Right cardiac atrium (tissue), 5 donors: ENCODE data around the gene ZMYM2. TPM values are rescaled to one million over a fixed set of nuclear protein-coding genes. Genes with fewer than 3 reads are reported as not detected.

ENCODE experiments used
- ATAC-seq, 2 donors: fragments of 200-7000 bp; cut with Tn5 transposase; one replicate each; pipeline versions ENCODE4 v1.8.0 to v1.9.1; 2020; ENCODE audit warnings: moderate library complexity in 2 of 2, mild to moderate bottlenecking in 1 of 2
- DNase-seq, 3 donors: peaks; one replicate each; pipeline ENCODE4 v3.0.0-alpha.2; 2020
- H3K27ac ChIP-seq: one replicate; pipeline ENCODE4 v1.5.1; 2013; ENCODE audit warnings: mild to moderate bottlenecking, low read length, control low read depth, moderate library complexity
- H3K27me3 ChIP-seq: one replicate; pipeline ENCODE4 v1.6.1; 2013; ENCODE audit not compliant: control insufficient read depth, insufficient read depth
- H3K4me1 ChIP-seq: one replicate; pipeline ENCODE4 v1.6.1; 2013; ENCODE audit warnings: low read length; ENCODE audit not compliant: control insufficient read depth, insufficient read depth
- H3K4me3 ChIP-seq: one replicate; pipeline ENCODE4 v1.5.1; 2013; ENCODE audit warnings: low read length, control low read depth
- H3K9me3 ChIP-seq: one replicate; pipeline ENCODE4 v1.6.1; 2013; ENCODE audit warnings: low read length; ENCODE audit not compliant: control insufficient read depth
- WGBS: extraction: QIAGEN DNeasy Blood & Tissue Kit; methylation state at CpG from one replicate; pipeline ENCODE4 v1.1.7; 2013; 5-methylcytosine and 5-hydroxymethylcytosine counted together
- intact Hi-C, 4 donors: fragments of 100-400 bp; cut with DNase I; formaldehyde crosslinking; loops; one replicate each; pipeline versions ENCODE4 v1.11.0 to v1.14.0; 2022 to 2023
- polyA plus RNA-seq: library from polyadenylated mRNA; stranded (reverse); fragments of 200-250 nt; gene quantifications from one replicate; pipeline ENCODE4 v1.2.3, GENCODE V29; 2013
- total RNA-seq, 4 donors: library from RNA; stranded (reverse); fragmentation: NEBNext Ultra II Directional; extraction: Animal tissue kit (Norgen Biotek cat#: 25700); gene quantifications; one replicate each; pipeline ENCODE4 v1.2.1, GENCODE V29; 2021
- donor health status: healthy with polysubstance abuse.
- donor health status: DM: no; HTN: yes; CAD: no.
- donor health status: DM: no; HTN: no; CAD: no.
- donor health status: DM: no; HTN: yes; CAD: no; lungs with severe emphysema.
- donor health status: DM: yes; HTN: yes; CAD: no.

Gene ZMYM2
- total and polyA plus RNA-seq, 5 donors, result 17.2 to 71.4 (median 56.3) TPM

DNA sequence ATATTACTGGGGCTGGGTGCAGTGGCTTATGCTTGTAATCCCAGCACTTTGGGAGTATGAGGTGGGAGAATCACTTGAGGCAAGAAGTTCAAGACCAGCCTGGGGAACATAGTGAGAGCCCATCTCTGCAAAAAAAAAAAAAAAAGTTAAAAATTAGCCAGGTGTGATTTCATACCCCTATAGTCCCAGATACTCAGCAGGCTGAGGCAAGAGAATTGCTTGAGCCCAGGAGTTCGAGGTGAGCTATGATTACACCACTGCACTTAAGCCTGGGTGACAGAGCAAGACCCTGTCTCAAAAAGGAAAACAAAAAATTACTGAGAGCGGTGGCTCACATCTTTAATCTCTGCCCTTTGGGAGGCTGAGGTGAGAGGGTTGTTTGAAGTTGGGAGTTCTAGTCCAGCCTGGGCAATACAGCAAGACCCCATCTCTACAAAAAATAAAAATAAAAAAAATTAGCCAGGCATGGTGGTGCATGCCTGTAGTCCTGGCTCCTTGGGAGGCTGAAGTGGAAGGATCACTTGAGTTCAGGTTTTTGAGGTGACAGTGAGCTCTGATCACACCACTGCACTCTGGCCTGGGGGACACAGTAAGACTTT is 87.5 kb downstream of the ZMYM2 start:
- Histone ChIP-seq H3K27me3 (no peaks in the 10 kb centered on the region), H3K4me1 (no peaks in the 10 kb centered on the region), H3K27ac (no peak overlapping the region), H3K4me3 (no peak overlapping the region), H3K9me3 (no peaks in the 10 kb centered on the region)
- no peak for ATAC-seq
- WGBS, result 97% methylated on average over 2 of the region's 2 CpGs
- no peak for DNase-seq
- intact Hi-C loops, result no loop called here

DNA sequence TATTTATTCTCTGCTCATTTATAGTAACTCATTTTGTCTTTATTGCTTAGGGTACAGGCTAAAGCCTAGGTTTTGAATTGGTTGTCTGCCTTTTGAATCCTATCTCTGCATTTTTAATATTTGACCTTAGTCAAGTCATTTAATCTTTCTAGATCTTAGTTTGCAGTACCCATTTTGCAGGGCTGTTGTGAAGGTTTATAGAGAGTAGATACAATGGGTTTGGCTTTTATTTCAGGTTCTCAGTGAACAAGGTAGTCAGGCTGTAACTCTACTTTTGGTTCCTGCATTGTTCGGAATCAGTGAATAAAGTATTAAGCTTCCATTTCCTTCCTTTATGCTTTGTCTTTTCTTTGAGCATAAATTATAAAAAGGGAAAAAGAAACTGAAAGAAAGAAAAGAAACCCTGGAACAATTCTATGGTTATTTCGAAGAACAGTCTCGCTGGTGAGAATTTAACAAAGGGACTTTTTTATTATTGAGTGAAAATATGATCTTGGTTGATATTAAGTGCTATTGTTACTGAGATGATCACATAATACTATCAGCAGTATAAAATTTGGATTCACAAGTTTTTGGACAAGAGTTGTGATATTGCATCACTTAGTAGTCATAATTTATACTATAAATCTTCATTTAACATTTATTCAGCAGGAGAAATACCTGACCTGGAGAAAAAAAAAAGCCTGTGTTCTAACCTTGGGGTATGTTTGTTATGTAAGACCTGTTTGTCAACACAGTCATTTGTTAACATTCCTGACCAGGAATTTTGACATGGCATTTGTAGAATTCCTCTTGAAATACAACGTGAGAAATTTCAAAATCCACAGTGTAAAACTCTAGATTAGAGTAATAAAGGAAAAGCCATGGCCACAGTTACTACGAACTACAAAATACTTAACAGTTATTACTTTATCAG is 91.3 kb downstream of the ZMYM2 start:
- Histone ChIP-seq H3K4me3 (no peak overlapping the region), H3K4me1 (peaks cover 1% of the 10 kb centered on the region), H3K27ac (no peak overlapping the region), H3K9me3 (no peaks in the 10 kb centered on the region), H3K27me3 (no peaks in the 10 kb centered on the region)
- DNase-seq (no peak), ATAC-seq (no peak)
- intact Hi-C loops, result loop anchor here in 2 of 4 donors (10.0 kb wide), 1 partner anchor 115 kb away; the partner anchor contains the start of gene GJA3 (in 2 of the 2)
- 64% methylated on average over 5 of the region's 5 CpGs for WGBS

DNA sequence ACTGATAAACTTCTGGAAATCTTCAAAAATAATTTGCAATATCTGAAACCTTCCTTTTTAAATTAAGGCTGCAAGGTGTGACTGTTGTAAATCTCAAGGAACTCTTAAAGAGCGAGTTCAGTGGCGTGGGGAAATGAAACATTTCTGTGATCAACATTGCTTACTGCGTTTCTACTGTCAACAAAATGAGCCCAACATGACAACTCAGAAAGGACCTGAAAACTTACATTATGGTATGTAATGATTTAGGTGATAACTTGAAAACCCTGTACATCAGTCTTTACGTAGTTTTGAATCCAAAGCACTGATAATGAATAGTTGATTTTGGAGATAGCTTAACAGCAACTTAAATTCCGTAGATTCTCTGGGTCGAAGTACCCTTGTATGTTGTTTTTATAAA is 92.8 kb downstream of the ZMYM2 start:
- Histone ChIP-seq H3K4me1 (peaks cover 1% of the 10 kb centered on the region), H3K27ac (no peak overlapping the region), H3K9me3 (no peaks in the 10 kb centered on the region), H3K27me3 (no peaks in the 10 kb centered on the region), H3K4me3 (no peak overlapping the region)
- ATAC-seq, result no peak
- intact Hi-C loops, result loop anchor here in 2 of 4 donors (10.0 kb wide), 1 partner anchor 113 kb away; the partner anchor contains the start of gene GJA3 (in 2 of the 2)
- DNase-seq, result no peak
- WGBS, result 80% methylated on average over 6 of the region's 6 CpGs

GRCh38 chr13:20053016-20053415 is 94.5 kb downstream of the ZMYM2 start:
- peak; percentile 25 to 46 (median 46) for DNase-seq
- ATAC-seq, result peak; percentile 83 to 92
- Histone ChIP-seq H3K27me3 (no peaks in the 10 kb centered on the region), H3K27ac (no peak overlapping the region), H3K9me3 (no peaks in the 10 kb centered on the region), H3K4me1 (peaks cover 1% of the 10 kb centered on the region), H3K4me3 (no peak overlapping the region)
- 53% methylated on average over 3 of the region's 3 CpGs for WGBS
- intact Hi-C loops, result loop anchor here in 2 of 4 donors (10.0 kb wide), 1 partner anchor 112 kb away; the partner anchor contains the start of gene GJA3 (in 2 of the 2)

DNA sequence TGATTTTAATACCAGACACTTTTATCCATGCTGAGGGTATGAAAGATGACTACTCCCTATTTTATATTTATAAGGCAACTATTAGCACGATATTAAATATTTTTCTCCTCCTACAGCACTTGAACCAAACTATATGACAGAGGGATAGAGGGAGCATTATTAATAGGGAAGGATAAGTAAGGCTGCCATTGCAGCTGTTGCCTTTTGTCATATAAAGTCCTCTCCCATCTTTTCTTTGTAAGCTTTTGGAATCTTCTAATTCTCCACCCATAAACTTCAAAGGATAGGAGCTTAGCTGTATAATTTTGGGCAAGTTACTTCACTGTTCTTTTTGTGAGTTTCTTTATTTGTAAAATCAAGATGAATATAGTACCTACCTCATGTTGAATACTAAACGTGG is 95.4 kb downstream of the ZMYM2 start:
- Histone ChIP-seq H3K4me1 (peaks cover 1% of the 10 kb centered on the region), H3K9me3 (no peaks in the 10 kb centered on the region), H3K27me3 (no peaks in the 10 kb centered on the region), H3K4me3 (no peak overlapping the region), H3K27ac (no peak overlapping the region)
- DNase-seq, result no peak
- 96% methylated on average over 2 of the region's 2 CpGs for WGBS
- intact Hi-C loops, result loop anchor here in 2 of 4 donors (10.0 kb wide), 1 partner anchor 111 kb away; the partner anchor contains the start of gene GJA3 (in 2 of the 2)
- ATAC-seq, result no peak

DNA sequence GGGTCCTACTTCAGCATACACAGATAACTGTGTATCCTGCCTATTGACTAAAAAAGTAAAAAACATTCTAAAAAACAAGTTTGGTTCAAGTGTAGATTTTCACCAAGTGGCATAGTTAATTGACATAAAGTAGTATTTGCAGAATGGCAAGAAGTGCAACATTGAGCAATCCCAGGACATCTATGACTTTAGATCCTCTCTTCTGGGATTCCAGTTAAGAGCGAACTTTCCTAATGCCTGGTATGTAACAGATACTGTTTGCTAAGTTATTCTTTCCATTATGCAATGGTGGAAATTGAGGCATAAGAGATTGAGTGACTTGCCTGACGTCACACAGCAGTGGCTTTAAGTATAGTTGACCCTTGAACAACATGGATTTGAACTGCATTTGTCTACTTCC is 96.1 kb downstream of the ZMYM2 start:
- intact Hi-C loops, result loop anchor here in 2 of 4 donors (10.0 kb wide), 1 partner anchor 110 kb away; the partner anchor contains the start of gene GJA3 (in 2 of the 2)
- Histone ChIP-seq H3K4me1 (peaks cover 1% of the 10 kb centered on the region), H3K9me3 (no peaks in the 10 kb centered on the region), H3K4me3 (no peak overlapping the region), H3K27ac (no peak overlapping the region), H3K27me3 (no peaks in the 10 kb centered on the region)
- ATAC-seq (no peak), DNase-seq (no peak)
- WGBS, result 95% methylated on average over 2 of the region's 2 CpGs

DNA sequence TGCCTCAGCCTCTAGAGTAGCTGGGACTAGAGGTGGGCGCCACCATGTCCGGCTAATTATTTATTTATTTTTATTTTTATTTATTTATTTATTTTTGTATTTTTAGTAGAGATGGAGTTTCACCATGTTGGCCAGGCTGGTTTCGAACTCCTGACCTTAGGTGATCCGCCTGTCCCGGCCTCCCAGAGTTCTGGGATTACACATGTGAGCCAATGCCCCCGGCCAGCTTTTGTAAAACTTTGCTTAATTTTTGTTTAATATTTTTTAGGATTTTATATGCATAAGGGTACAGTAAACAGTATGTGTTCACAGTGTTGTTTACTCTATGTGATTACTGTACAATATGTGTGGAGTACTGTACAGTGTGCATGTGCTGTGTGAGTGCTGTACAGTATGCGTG is 98.7 kb downstream of the ZMYM2 start:
- no peaks in the 10 kb centered on the region for H3K9me3 ChIP-seq
- ATAC-seq, result no peak
- WGBS, result 96% methylated on average over 7 of the region's 7 CpGs
- intact Hi-C loops, result loop anchor here in 2 of 4 donors (10.0 kb wide), 1 partner anchor 108 kb away; the partner anchor contains the start of gene GJA3 (in 2 of the 2)
- no peaks in the 10 kb centered on the region for H3K27me3 ChIP-seq
- DNase-seq, result no peak
- no peak overlapping the region for H3K4me3 ChIP-seq
- H3K4me1 ChIP-seq, result peaks cover 1% of the 10 kb centered on the region
- no peak overlapping the region for H3K27ac ChIP-seq

GRCh38 chr13:20057963-20058362 is 99.4 kb downstream of the ZMYM2 start:
- 91% methylated on average over 1 of the region's 1 CpG for WGBS
- Histone ChIP-seq H3K27me3 (no peaks in the 10 kb centered on the region), H3K9me3 (no peaks in the 10 kb centered on the region), H3K27ac (no peak overlapping the region), H3K4me1 (peaks cover under 1% of the 10 kb centered on the region), H3K4me3 (no peak overlapping the region)
- DNase-seq (no peak), ATAC-seq (no peak)
- intact Hi-C loops, result loop anchor here in 2 of 4 donors (10.0 kb wide), 1 partner anchor 107 kb away; the partner anchor contains the start of gene GJA3 (in 2 of the 2)

DNA sequence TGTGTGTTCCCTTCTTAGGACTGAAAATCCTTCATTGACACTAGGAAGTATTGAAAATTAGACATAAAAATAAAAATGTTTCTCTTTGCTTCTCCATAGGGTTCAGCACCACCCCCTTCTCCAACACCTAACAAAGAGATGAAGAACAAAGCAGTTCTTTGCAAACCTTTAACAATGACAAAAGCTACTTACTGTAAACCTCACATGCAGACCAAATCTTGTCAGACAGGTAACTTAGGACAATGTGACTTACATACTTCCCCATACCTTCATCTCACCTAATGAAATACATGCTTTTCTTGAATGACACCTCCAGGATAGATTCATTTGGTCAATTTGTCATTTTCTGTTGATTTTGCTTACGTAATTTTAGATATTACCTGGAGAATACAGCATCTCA is 99.9 kb downstream of the ZMYM2 start:
- Histone ChIP-seq H3K9me3 (no peaks in the 10 kb centered on the region), H3K27me3 (no peaks in the 10 kb centered on the region), H3K27ac (no peak overlapping the region), H3K4me1 (no peaks in the 10 kb centered on the region), H3K4me3 (no peak overlapping the region)
- DNase-seq (no peak), ATAC-seq (no peak)
- intact Hi-C loops, result loop anchor here in 2 of 4 donors (10.0 kb wide), 1 partner anchor 106 kb away; the partner anchor contains the start of gene GJA3 (in 2 of the 2)
- WGBS, result 99% methylated on average over 1 of the region's 1 CpG

GRCh38 chr13:20064128-20064527 is 105.6 kb downstream of the ZMYM2 start:
- Histone ChIP-seq H3K4me1 (no peaks in the 10 kb centered on the region), H3K27ac (no peak overlapping the region), H3K9me3 (no peaks in the 10 kb centered on the region), H3K27me3 (no peaks in the 10 kb centered on the region), H3K4me3 (no peak overlapping the region)
- ATAC-seq (no peak), DNase-seq (no peak)
- intact Hi-C loops, result no loop called here
- WGBS, result 96% methylated on average over 1 of the region's 1 CpG

DNA sequence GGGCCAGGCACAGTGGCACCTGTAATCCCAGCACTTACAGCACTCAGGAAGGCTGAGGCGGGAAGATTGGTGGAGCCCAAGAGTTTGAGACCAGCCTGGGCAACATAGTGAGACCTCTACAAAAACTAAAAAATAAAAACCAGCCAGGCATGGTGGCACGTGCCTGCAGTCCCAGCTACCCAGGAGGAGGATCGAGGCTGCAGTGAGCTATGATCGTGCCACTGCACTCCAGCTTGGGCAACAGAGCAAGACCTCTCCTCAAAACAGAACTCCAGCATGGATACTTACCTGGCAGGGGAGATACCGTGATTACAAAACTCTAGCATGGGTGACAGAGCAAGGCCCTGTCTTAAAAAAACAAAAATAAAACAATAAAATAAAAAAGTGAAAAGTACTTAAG is 107.0 kb downstream of the ZMYM2 start:
- 96% methylated on average over 5 of the region's 5 CpGs for WGBS
- no peak for ATAC-seq
- intact Hi-C loops, result no loop called here
- H3K27me3 ChIP-seq, result no peaks in the 10 kb centered on the region
- no peak overlapping the region for H3K27ac ChIP-seq
- no peaks in the 10 kb centered on the region for H3K4me1 ChIP-seq
- DNase-seq, result no peak
- no peaks in the 10 kb centered on the region for H3K9me3 ChIP-seq
- no peak overlapping the region for H3K4me3 ChIP-seq
